SKM-1 (cell line): Measurements from ENCODE around the gene SFMBT2.

Experiments
- DNase-seq: peaks from one replicate; lab custom pipeline; 2025; ENCODE audit not compliant: unreplicated experiment; lab: John Stamatoyannopoulos, UW

The SFMBT2 gene

DNA sequence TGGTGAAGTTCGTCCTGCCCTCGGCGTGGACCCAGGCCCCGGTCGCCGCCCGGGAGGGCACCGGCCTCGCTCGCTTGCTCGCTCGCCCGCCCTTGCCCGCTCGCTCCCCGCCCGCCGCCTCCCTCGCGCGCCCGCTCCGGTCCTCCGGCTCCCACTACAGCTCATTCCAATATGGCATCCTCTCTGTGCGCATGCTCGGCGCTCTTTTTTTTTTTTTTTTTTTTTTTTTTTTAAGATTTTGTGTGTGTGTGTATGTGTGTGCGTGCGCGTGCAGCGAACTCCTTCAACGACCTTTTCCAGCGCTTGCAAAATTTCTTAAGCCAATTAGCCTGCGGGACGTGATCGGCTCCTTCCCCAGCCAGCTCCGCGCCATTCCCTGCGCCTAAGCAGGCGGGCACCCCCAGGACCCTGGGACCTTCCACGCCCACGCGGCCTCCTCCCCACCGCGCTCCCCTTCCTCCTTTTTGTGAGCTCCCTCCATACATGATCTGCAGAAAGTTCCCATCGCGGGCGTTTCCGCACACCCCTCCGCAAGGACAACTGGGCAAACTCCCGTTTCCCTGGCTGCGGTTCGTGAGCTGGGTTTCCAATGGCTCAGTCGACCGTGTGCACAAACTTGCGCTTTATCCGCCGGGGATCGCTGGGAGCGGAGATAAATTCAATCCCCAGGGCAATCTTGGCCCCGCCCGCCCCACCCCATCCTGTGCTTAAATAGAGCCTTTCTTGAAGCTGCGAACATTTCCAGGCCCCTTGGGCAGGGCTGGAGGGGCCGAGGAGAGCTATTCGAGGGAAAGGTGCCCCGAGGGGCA is at the start of gene SFMBT2:
Gene SFMBT2 (minus strand): TSS at position 173 of the 809 bp plus-strand sequence. CDS start 29,136 bp downstream, outside the sequence.
- DNase-seq = no peak

DNA sequence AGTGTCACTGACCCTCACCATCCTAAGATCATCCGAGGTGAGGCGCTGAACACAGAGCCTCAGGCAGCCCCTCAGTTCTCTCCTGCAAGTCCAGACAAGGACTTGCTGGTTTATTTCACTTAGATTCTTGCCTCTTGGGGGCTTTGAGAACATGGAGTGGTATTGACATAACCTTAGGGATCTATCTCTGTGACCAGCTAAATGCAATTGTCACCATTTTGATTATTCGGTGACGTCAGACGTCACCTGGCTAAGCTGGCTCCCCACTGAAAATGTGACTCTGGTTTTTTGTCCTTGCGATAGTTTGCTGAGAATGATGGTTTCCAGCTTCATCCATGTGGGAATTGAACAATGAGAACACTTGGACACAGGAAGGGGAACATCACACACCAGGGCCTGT is 49.2 kb upstream of the SFMBT2 start:
- no peak for DNase-seq

DNA sequence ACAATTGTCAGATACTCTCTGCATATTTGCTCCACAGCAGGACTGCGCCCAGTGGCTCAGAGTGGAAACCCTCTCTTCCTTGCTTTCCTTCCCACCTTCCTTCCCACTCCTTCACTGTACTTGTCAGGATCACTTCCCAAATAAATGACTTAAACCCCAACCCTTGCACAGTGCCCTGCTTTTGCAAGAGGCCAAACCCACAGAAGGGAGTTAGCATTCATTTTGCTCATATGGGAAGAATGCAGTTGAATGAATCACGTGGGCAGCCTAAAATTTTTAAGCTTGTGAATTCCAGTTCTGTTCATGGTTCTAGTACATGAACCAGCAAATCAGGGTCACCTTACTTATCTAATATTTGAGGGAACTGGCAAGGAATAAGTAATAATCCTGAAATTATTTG is 47.7 kb upstream of the SFMBT2 start:
- DNase-seq = no peak

DNA sequence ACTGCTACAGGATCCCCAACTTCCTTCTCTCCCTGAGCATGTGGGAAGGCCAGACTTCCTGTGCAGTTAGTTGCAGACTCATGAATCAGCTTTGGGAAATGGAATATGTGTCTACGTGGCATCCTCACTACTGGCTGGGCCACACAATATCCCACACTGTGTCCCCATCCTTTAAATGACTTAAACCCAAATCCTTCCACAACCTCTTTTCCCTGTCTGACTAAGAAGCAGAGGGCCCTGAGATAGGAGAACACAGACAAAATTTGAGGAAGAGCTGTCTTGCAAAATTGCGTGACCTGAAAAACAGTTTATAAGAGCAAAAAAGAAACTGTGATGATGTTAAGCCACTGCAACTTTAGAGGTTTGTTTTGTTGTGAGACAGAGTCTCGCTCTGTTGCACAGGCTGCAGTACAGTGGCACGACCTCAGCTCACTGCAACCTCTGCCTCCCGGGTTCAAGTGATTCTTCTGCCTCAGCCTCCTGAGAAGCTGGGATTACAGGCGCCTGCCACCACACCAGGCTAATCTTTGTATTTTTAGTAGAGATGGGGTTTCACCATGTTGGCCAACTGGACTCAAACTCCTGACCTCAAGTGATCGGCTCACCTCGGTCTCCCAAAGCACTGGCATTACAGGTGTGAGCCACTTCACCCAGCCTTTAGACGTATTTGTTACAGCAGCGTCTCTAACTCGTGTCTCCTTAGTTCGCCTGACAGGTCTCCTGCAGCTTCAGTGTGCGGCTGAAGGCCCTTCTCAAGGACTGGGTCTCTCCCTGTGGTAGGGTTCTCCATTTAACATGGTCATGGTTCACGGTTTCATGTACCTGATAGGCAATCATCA is 46.9 kb upstream of the SFMBT2 start:
- no peak for DNase-seq

DNA sequence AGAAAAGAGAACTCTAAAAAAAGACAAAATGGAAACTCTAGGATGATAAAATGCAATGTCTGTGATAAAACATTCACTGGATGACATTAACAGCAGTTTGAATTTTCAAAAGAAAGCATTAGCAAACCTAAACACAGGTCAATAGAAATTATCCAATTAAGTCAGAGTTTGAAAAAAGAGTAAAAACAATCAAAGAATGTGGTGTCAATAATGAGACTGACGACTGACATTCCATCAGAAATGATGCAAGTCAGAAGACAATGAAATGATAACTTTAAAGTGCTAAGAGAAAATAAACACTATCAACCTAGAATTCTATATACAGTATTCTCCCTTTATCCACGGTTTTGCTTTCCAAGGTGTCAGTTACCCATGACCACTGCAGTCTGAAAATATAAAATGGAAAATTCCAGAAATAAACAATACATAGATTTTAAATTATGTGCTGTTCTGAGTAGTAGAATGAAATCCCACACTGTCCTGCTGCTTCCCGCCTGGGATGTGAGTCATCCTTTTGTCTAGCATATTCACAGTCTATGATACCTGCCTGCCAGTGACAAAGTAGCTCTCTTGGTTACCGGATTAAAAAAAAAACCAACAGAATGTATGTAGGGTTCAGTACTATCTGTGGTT is 38.3 kb upstream of the SFMBT2 start:
- no peak for DNase-seq

DNA sequence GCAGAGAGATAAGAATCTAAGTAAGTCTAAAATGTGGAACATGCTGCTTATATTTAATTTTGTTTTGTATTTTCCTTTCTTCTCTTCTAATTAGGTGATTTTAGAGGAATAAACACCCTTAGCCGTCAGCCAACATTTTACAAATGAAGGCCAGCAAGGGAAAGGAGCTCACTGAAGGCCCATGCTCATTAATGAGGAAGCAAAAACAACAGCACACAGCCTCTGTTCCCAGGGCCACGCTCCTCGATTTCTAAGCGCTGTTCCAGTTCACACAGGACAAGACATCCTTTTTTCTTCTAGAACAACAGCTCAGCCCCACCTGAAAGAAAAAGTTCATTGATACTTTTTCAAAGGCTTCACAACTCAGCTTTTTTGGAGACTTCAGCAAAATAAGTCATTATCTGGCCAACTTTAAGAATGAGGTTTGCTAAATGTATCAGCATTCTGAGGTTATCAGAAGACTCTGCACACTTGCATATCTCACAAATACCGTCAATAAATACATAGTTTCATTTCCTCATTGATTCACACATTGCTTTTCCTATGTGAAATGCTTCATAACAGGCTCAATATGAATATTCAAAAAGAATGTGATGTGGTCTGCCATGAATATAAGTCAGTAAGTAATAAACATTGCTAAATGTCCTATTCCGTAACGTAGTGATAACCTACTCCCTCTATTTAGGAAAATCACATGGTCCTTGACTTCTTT is 34.8 kb upstream of the SFMBT2 start:
- DNase-seq = no peak

DNA sequence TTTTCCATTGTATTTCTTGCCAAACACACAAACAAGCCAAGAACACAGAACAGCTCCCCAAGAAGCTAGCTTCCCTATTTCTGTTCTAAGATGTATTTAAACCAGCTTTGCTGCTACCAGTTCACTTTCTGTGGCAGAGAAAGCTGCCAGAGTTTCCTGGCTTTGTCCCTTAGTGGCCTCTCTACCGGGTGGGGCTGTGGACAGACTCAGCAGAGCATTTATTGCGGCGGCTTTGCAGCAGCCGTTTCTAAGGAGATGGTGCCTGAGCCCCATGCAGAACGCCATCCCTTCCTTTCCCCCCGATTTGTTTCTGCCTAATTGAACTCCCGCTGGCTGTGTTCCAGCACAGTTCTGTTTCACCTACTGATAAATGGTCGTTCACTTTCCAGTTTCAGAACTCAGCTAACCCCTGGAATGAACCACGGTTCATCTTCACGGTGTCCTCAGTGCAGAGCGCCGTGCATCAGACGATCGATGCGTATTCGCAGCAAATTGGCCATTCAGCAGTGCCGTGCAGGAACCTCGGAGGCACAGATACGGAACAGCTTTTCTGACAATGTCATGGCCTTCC is 33.8 kb upstream of the SFMBT2 start:
- no peak for DNase-seq

DNA sequence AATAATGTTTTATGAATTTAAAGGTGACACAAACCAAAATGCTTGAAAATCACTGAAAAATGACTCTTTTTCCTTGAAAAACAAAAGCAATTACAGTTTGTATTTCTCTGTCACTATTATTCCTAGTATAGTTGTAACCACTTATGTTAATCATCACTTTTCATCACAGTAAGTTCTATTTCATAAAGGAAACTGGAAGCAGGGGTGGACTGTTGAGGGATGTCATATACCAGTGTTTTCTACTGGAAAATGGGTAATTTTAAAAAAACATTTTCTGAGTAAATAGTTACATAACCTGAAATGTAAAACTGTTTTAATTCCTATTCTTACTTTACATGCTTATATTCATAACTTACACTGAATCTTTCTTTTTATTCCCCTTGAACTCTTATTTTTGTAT is 32.2 kb upstream of the SFMBT2 start:
- DNase-seq = no peak

DNA sequence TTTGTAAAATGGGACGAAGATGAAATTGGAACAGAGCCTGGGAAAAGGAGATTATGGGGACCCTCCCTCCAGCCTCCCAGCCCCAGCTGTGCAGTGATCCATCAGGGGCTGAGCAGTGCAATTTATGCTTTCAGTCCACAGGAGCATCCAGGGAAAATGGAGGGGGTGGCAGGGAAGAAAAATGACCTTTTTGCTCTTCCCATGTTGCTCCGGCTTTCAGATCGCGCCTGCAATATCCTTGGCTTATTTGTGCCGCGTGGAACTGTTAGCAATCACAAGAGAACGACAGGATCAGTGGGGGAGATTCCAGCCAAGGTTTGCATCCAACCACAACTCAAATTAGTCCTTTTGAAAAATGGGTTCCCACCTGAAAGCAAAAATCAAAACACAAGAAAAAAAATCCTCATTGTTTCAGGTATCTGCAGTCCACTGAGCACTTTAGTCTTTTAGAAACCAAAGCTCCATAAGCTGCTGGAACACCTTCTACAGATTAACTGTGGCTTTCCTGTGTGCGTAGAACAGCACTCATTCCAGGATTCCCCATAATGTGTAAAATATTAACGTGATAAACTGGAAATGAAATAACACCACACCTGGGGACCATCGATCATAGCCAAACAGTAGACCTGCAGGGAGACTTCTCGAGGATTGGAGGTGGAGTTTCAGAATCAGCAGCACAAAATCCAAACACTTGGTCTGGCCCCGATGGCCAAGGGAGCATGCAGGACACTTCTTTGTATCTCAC is 30.7 kb upstream of the SFMBT2 start:
- DNase-seq = no peak

DNA sequence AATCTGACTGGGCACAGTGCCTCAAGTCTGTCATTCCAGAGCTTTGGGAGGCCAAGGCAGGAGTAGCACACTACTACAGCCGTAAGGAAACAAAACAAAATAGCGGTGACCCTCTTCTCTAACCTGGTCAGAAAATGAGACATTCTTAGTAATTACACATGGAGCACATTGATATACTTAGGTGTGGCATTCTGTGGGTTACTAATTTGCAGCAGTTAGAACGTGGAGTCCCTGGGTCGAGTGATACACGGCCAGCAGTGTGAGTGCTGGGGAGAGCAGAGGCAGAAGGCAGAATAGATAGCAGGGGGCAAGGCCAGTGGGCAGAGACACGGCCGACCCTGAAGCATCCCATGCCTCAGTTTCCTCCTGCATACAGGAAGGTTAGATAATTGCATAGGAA is 28.9 kb upstream of the SFMBT2 start:
- DNase-seq = no peak

DNA sequence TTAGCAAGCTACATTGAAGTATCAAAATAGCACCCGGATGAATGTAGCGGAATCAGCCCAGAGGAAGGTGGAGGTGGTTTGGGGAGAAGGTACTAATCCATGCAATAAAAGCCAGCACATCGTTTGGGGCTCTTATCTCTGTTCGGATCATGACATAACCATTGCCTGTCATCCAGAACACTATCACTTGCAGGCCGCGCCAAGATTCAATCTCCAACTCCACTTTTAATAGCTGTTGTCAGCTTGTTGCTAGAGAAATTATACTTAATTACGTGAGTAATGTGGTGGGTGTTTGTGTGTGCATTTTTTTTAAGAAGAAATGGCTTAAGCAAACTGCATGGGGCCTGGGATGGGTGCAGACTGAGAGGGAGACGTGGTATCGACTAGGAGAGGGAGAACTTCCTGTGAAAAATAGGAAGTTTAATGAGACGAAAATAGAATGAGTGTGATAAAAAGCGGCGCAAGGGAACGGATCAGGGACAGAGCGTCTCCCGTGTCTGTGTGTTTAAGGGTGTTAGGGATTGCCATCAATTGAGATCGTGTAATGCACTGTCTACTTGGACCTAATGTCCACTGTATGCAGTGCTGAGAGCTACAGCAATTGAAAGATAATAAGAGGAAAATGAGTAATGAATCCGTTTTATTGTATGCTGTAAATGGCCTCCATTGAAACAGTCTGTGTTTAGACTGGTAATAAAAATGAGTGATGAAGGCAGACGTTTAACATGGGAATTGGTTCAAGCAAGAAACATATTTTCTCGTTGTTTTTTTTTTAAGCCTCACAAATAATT is 27.6 kb upstream of the SFMBT2 start:
- no peak for DNase-seq

DNA sequence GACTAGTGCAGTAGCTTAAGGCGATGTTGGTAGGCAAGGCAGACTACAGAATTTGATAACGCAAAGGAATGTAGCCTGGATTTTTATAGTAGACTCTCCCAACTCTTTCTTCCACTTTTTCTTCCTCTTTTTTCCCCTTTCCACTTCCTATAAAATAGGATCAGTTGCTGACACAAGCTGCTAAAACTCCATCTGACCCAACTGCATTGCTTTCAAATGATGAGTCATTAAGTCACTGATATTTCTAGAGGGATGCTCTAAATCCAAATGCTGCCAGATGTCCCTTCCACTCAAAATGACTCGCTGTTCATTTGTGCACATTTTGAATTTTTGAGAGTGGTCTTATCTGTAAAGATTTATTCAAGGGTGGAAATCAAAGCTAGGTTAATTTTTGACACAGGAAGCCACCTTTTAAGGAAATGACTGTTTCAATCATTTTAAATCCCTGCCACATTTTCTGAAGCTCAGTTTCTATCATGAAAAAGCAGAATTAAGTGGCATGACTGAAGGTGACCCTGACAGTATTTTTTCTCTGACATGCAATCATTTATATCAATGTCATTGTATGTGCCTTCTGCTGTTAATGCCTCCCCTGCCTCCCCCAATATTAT is 25.8 kb upstream of the SFMBT2 start:
- no peak for DNase-seq

DNA sequence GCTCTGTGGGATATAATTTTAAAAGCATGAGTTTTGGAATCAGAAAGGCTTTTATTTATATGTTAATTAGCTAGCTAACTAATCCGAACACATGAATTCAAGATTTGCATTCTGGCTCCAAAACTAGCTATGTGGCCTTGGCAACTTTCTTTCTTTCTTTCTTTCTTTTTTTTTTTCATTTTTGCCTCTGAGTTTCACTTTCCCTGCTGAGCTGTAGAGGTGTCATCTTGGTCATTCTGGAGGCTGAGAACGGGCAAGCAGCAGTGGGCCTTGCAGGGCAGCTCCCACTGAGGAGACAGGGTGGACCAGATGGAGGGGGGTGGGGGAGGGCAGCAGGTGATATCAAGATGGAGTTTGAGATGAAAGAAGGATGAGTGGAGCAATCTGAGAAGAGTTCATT is 24.8 kb upstream of the SFMBT2 start:
- no peak for DNase-seq

DNA sequence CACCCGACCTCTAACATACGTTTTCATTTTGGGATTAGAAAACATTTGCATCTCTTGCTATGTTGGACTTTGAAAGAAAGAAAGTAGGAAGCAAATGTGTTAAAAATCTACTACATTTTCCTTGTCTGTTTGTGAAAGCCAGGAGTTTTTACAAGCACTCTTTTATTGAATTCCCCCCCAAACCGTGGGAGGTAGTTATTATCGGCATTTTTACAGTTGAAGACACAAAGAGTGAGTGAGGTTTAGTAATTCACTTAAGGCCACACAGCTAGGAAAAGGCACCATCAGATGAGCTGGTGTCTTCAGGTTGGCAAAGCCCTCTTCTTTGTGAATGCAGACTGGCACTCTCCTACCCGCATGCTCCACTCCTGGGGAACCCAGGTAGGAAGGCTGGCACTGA is 23.5 kb upstream of the SFMBT2 start:
- DNase-seq = no peak

DNA sequence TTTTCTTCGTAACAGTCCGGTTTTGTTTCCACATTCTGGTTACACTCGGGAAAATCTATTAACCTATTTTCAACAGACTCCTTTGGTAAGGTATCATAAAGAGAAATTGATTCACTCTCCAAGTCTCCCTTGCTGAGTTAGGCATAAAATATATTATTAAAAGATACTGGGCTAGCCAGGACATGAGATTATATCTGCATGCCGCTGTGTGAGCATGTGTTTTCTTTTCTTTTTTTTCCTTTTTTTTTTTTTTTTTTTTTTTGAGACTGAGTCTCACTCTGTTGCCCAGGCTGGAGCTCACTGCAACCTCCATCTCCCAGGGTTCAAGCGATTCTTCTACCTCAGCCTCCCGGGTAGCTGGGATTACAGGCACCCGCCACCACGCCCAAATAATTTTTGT is 23.0 kb upstream of the SFMBT2 start:
- DNase-seq = no peak

DNA sequence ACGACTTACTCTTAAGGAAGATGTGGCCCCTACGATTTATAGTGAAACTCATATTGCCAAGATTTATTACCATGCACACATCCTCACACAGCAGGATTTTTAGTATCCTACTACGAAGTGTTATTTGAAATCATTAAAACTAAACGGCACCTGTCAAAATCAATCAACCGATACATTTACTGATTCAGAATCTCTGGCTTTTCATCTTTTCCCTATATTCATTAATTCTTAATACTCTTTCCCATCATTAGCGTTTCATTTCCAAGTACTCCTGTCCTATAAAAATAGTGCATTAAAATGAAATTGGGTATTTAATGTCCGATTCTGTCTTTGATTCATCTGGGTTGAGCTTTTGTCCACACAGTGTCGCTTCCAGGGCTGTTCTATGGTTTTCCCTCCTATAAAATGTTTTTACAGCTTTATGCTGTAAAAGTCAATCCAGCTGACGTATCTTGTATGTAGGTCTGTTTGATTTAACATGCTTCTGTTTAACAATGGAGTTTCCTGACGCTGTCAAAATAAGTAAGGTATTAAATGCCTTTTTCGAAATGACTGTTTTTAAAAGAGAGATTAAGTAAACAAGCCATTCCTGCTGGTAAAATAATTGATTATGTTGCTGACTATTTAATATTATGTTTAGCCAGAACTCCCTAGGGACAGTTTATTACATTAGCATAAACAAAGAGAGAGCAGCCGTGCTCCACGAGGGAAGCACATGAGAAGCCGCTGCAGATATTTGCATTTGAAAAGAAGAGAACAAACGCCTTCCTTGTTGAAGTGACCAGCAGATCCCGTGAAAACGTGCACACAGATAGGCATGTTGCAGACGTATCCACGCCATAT is 22.3 kb upstream of the SFMBT2 start:
- DNase-seq = no peak

DNA sequence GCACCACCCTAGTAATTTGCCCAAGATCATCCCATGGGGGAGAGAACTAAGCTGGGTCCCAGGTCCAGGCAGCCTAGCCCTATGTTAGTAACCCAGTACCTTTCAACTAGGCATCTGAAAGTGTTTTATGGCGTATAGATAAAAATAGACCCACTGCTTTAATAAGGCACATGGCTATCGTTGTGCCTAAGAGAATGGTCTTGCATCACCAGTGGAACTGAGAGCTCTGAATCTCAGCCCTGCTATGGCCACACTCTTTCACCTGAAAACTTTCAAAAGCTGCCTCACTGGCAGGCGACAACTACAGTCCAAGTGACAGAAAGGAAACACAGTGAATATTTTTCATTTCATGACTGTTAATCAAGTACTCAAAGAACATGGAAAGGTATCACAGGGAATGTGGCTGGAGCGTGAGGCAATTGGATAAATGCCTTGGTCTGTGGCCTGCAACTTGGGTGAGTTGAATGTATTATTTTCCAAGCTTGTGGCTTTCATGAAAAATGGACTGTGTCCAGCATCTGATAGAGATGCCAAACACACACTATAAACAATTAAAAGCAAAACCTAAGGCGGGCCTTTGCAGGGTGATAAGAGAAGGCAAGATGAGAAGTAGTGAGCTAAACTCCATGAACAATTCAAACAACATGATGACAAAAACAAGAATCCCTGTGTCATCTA is 18.0 kb upstream of the SFMBT2 start:
- no peak for DNase-seq

DNA sequence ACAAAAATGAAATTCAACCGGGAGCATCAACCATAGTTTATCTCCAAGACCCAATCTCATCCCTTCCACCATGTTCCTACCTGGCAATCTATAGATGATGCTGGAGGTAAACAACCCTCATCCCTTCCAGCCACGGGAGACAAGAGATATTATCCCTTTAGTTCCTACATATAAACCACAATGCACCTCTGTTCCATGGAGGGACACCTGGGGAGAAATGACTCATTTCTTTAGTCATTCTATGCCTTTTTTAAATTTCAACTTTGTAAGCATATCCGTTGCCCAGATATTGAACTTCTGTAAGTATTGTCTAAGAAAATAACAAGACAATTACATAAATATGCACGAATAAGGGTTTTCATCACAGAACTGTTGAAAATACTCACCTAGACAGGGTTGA is 15.5 kb upstream of the SFMBT2 start:
- DNase-seq = no peak
